B cell (primary cell): Measurements from ENCODE around the gene ZNF516. TPM values are rescaled to one million over a fixed set of nuclear protein-coding genes. Genes with fewer than 3 reads are reported as not detected.
A peak's percentile ranks its signal among the peaks of the same experiment; 100 is the strongest.

Source experiments
- ATAC-seq: fragments of 200-7000 bp; cut with Tn5 transposase; one replicate; pipeline ENCODE4 v1.10.0; 2021; ENCODE audit warnings: low read depth, mild to moderate bottlenecking, moderate number of reproducible peaks, moderate library complexity
- CTCF ChIA-PET: fragments of 350-600 bp; sonication (Branson Sonifier 250); formaldehyde crosslinking; loops from one replicate; lab custom pipeline; 2021; ENCODE audit warnings: antibody characterized with exemption, inconsistent platforms; lab: Charles Lee
- POLR2A ChIA-PET: fragments of 350-600 bp; sonication (Branson Sonifier 250); formaldehyde crosslinking; loops from one replicate; lab custom pipeline; 2021; ENCODE audit warnings: antibody characterized with exemption; lab: Charles Lee
- DNase-seq: peaks from one replicate; pipeline ENCODE4 v3.0.0; 2013
- H2AFZ ChIP-seq: 2 replicates; pipeline ENCODE4 v1.6.1; 2012; ENCODE audit warnings: mild to moderate bottlenecking, low read depth, low read length; ENCODE audit not compliant: insufficient read depth, poor library complexity, severe bottlenecking
- H3K27ac ChIP-seq, 2 donors: 1 replicate in 1 of 2; 2 replicates in 1 of 2; pipeline ENCODE4 v1.5.1; 2012 to 2013; ENCODE audit warnings: low read length in 2 of 2, mild to moderate bottlenecking in 2 of 2, moderate library complexity in 1 of 2
- H3K27me3 ChIP-seq, 4 experiments: fragments of 200-600 bp in 1 of 4; sonication (generic) in 1 of 4; replicated peaks in 1 of 4; 1 replicate in 2 of 4; 2 replicates in 2 of 4; pipeline versions ENCODE4 v1.6.1 to v1.7.0; 2013 to 2016; ENCODE audit warnings: low read length in 3 of 4, mild to moderate bottlenecking in 2 of 4, mixed read lengths in 1 of 4, moderate library complexity in 1 of 4; ENCODE audit not compliant: insufficient read depth in 4 of 4, control insufficient read depth in 3 of 4; ENCODE audit errors: control extremely low read depth in 1 of 4
- H3K36me3 ChIP-seq, 2 experiments: replicated peaks in 1 of 2; 1 replicate in 1 of 2; 2 replicates in 1 of 2; pipeline versions ENCODE4 v1.6.1 to v1.7.1; 2013; ENCODE audit warnings: low read length in 1 of 2; ENCODE audit not compliant: insufficient read depth in 2 of 2, control insufficient read depth in 1 of 2; ENCODE audit errors: control extremely low read depth in 1 of 2, extremely low read depth in 1 of 2
- H3K4me1 ChIP-seq, 2 donors: fragments of 200-600 bp in 1 of 2; sonication (generic) in 1 of 2; 1 replicate in 1 of 2; 2 replicates in 1 of 2; pipeline versions ENCODE4 v1.5.1 to v1.6.1; 2013 to 2017; ENCODE audit warnings: low read length in 2 of 2; ENCODE audit not compliant: control insufficient read depth in 2 of 2, insufficient read depth in 2 of 2
- H3K4me2 ChIP-seq: replicated peaks from 2 replicates; pipeline ENCODE3; 2012; ENCODE audit warnings: mild to moderate bottlenecking, low read depth, low read length; ENCODE audit not compliant: poor library complexity, severe bottlenecking
- H3K4me3 ChIP-seq, 5 experiments: fragments of 200-600 bp in 1 of 5; sonication (generic) in 1 of 5; 1 replicate in 3 of 5; 2 replicates in 2 of 5; pipeline versions ENCODE4 v1.5.1 to v1.7.0; 2011 to 2016; ENCODE audit warnings: low read length in 4 of 5, mild to moderate bottlenecking in 4 of 5, low read depth in 2 of 5, control low read depth in 1 of 5, moderate library complexity in 1 of 5; ENCODE audit not compliant: insufficient read depth in 1 of 5; ENCODE audit errors: control extremely low read depth in 1 of 5, extremely low read depth in 1 of 5
- H3K79me2 ChIP-seq: fragments of 200-600 bp; sonication (generic); one replicate; pipeline ENCODE4 v1.6.0; 2016; ENCODE audit warnings: low read length; ENCODE audit not compliant: control insufficient read depth, insufficient read depth
- H3K9ac ChIP-seq: fragments of 200-600 bp; sonication (generic); 2 replicates; pipeline ENCODE4 v1.6.1; 2017; ENCODE audit warnings: mild to moderate bottlenecking, low read length, moderate library complexity
- H3K9me3 ChIP-seq, 3 donors: one replicate each; pipeline versions ENCODE4 v1.6.1 to v1.7.1; 2013; ENCODE audit warnings: low read length in 2 of 3; ENCODE audit not compliant: control insufficient read depth in 2 of 3, insufficient read depth in 1 of 3; ENCODE audit errors: control extremely low read depth in 1 of 3
- H4K20me1 ChIP-seq: 2 replicates; pipeline ENCODE4 v1.6.0; 2012; ENCODE audit warnings: mild to moderate bottlenecking, low read length; ENCODE audit not compliant: insufficient read depth, control insufficient read depth, poor library complexity, severe bottlenecking
- H3K27ac Mint-ChIP-seq: one replicate; pipeline ENCODE4 v1.8.0; 2021; ENCODE audit warnings: mixed read lengths
- H3K27me3 Mint-ChIP-seq: one replicate; pipeline ENCODE4 v1.8.0; 2021; ENCODE audit warnings: mixed read lengths
- H3K4me1 Mint-ChIP-seq: one replicate; pipeline ENCODE4 v1.8.0; 2021; ENCODE audit warnings: mixed read lengths
- H3K4me3 Mint-ChIP-seq: one replicate; pipeline ENCODE4 v1.8.0; 2021; ENCODE audit warnings: mixed read lengths
- H3K9me3 Mint-ChIP-seq: one replicate; pipeline ENCODE4 v1.8.0; 2022; ENCODE audit warnings: mixed read lengths; ENCODE audit not compliant: insufficient read depth
- CTCF ChIP-seq: fragments of 200-600 bp; IDR thresholded peaks from one replicate; pipeline ENCODE4 v1.8.0; 2022; ENCODE audit warnings: antibody characterized with exemption, mild to moderate bottlenecking
- EZH2 ChIP-seq: IDR thresholded peaks from 2 replicates; pipeline ENCODE4 v1.6.1; 2012; ENCODE audit warnings: borderline replicate concordance, low read depth, mild to moderate bottlenecking, moderate library complexity, low read length; ENCODE audit not compliant: insufficient read depth, poor library complexity, severe bottlenecking
- WGBS: methylation state at CpG from one replicate; pipeline ENCODE4 v1.1.5; 2013; ENCODE audit warnings: missing lambda C conversion rate; ENCODE audit not compliant: insufficient coverage; 5-methylcytosine and 5-hydroxymethylcytosine counted together
- intact Hi-C: fragments of 100-400 bp; cut with micrococcal nuclease; formaldehyde crosslinking; loops from one replicate; pipeline ENCODE4 v1.10.0; 2022
- polyA plus RNA-seq: library from polyadenylated mRNA; depleted of rRNA; stranded (reverse); fragments of >200 nt; gene quantifications from 2 replicates; pipeline ENCODE4 v1.2.3, GENCODE V29; 2012
- total RNA-seq, 2 donors: library from RNA; stranded (reverse); fragments of 120-200 nt in 1 of 2; gene quantifications; 1 replicate in 1 of 2; 2 replicates in 1 of 2; pipeline versions ENCODE4 v1.2.3 to v1.2.4, GENCODE V29; 2013 to 2022

Gene ZNF516
- total and polyA plus RNA-seq, 2 donors (not counting 1 experiment from before 2014, with no cell fraction given), result 6.7 to 27.1 TPM

- no peak for TF ChIP-seq EZH2
- TF ChIP-seq CTCF, result no peak
- Mint-ChIP-seq H3K4me1 (peaks cover 56% of the 10 kb centered on the region), H3K4me3 (peak overlapping the region; percentile 95), H3K27ac (peak overlapping the region; percentile 79), H3K27me3 (peaks cover 21% of the 10 kb centered on the region), H3K9me3 (no peaks in the 10 kb centered on the region)
- peak overlapping the region in 1 of 2 donors; percentile 26 for H3K27ac ChIP-seq
- peaks cover 31 to 51% of the 10 kb centered on the region in 2 donors for H3K4me1 ChIP-seq
- intact Hi-C loops, result loop anchor here (5.0 to 10.0 kb wide), 5 partner anchors 328 to 1997 kb away; partner anchors contain the start of genes CNDP2, TSHZ1 and ZNF236
- WGBS, result 1% methylated on average over 37 of the region's 56 CpGs
- peaks cover 0 to 10% (median 3%) of the 10 kb centered on the region in 4 experiments for H3K27me3 ChIP-seq
- peak overlapping the region; percentile 72 for H2AFZ ChIP-seq
- no peaks in the 10 kb centered on the region for H3K36me3 ChIP-seq
- ChIA-PET POLR2A (no interaction called here), CTCF (no interaction called here)
- H3K4me2 ChIP-seq, result peak overlapping the region; percentile 96
- ATAC-seq (no peak), DNase-seq (peak; percentile 49)
- H3K79me2 ChIP-seq, result peaks cover 18% of the 10 kb centered on the region
- H4K20me1 ChIP-seq, result no peaks in the 10 kb centered on the region
- peaks cover 0 to 7% (median 1%) of the 10 kb centered on the region in 3 donors for H3K9me3 ChIP-seq
- H3K4me3 ChIP-seq, result peak overlapping the region; percentile 62 to 97 (median 77)
- H3K9ac ChIP-seq, result peak overlapping the region; percentile 79
Observed at GRCh38 chr18:76494231-76495005, 624 bp downstream of the ZNF516 start.
